ENCODE data around the gene THY1.

DNA sequence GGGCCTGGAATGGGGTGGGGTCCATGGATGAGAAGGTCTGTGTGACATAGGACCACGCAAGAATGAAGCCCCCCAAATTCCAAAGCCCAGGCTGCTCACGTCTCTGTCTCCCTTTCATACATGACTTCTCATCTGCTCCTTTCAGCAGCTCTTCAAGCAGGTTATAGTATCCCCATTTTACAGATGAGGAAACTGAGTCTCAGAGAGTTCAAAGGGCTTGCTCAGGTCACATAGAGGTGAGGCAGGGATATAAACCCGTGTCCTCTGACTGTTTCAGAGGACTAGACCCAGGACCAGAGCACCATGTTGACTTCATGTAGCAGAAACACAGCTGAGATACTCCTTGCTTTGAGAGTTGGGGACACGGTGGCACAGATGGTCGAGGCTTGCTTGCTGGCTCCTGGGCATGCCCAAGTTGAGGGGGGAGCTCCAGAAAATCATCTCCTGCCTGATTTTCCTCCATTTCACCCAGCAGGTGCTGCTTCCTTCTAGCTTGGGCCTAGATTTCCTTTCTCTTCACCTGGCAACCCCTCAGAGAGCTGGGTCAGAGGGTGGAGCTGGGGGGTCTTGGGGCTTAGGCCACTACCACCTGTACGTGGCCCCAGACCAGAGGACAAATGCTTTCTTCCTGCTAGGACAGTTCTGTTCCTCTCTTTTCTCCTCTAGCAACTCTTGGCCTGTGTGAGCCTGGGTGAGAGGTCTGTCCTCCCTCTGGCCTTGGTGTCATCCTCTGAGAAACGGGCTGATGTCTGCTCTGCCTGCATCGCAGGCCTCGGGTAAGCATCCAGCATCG, 24.1 kb upstream of the THY1 start:
- TF ChIP-seq, protein P1, sequence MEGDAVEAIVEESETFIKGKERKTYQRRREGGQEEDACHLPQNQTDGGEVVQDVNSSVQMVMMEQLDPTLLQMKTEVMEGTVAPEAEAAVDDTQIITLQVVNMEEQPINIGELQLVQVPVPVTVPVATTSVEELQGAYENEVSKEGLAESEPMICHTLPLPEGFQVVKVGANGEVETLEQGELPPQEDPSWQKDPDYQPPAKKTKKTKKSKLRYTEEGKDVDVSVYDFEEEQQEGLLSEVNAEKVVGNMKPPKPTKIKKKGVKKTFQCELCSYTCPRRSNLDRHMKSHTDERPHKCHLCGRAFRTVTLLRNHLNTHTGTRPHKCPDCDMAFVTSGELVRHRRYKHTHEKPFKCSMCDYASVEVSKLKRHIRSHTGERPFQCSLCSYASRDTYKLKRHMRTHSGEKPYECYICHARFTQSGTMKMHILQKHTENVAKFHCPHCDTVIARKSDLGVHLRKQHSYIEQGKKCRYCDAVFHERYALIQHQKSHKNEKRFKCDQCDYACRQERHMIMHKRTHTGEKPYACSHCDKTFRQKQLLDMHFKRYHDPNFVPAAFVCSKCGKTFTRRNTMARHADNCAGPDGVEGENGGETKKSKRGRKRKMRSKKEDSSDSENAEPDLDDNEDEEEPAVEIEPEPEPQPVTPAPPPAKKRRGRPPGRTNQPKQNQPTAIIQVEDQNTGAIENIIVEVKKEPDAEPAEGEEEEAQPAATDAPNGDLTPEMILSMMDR (IDR thresholded peaks at IDR 0.05; ENCODE audit: low read depth, low read length, poor library complexity, severe bottlenecking): no peak
- no peak for TF ChIP-seq EZH2phosphoT487 (IDR thresholded peaks at IDR 0.05; ENCODE audit: borderline replicate concordance, low read length)

Measured in DOHH2 (cell line).